Measurements from ENCODE around the gene CWC22. TPM values are rescaled to one million over a fixed set of nuclear protein-coding genes. Genes with fewer than 3 reads are reported as not detected.
"Not testable (repeated sequence)": the region's sequence is repeated elsewhere in the genome, so short reads cannot be mapped to it uniquely, and the experiment has no call there.

Gene CWC22
- total RNA-seq, 2 experiments from 2014 or later = 19.9 to 21.3 TPM

DNA sequence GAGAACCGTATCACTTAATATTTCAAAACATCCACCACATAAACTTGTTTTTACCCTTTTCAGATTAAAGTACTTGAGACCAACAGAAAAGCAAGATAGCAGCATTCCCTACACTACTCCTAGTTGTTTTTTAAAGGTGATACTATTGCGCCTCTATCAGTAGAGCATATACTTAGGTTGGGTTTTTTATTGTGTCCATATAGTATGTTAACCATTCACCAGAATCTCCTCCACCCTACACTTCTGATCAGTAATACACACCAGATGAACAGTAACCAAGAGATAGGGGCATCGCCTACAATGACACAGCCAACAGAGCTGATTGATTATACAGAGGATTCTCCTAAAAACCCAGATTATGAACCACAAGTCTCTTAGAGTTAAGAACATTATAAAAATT lies 75.6 kb downstream of the CWC22 start:
- Mint-ChIP-seq H3K4me1 (no peaks in the 10 kb centered on the region), H3K27me3 (no peaks in the 10 kb centered on the region), H3K9me3 (peaks cover 20% of the 10 kb centered on the region), H3K4me3 (no peak overlapping the region), H3K27ac (no peak overlapping the region), H3K36me3 (ENCODE audit: low read depth) (no peaks in the 10 kb centered on the region)
- POLR2A ChIA-PET = no interaction called here
- DNase-seq = no peak
- CTCF ChIA-PET = no interaction called here

DNA sequence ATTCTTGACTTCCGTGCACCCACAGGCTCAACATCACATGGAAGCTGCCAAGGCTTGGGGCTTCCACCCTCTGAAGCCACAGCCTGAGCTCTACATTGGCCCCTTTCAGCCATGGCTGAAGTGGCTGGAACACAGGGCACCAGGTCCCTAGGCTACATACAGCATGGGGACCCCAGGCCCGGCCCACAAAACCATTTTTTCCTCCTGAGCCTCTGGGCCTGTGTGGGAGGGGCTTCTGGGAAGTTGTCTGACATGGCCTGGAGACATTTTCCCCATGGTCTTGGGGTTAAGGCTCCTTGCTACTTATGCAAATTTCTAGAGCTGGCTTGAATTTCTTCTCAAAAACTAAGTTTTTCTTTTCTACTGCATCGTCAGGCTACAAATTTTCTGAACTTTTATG lies 77.1 kb downstream of the CWC22 start:
- DNase-seq; H3K4me3 Mint-ChIP-seq; POLR2A ChIA-PET; H3K4me1 Mint-ChIP-seq; CTCF ChIA-PET; H3K36me3 Mint-ChIP-seq (ENCODE audit: low read depth); H3K27ac Mint-ChIP-seq; H3K27me3 Mint-ChIP-seq: not testable (repeated sequence)
- H3K9me3 Mint-ChIP-seq = peaks cover 20% of the 10 kb centered on the region

GRCh38 chr2:179927041-179927440 lies 80.1 kb downstream of the CWC22 start:
- H3K4me3 Mint-ChIP-seq = no peak overlapping the region
- H3K27me3 Mint-ChIP-seq = no peaks in the 10 kb centered on the region
- H3K4me1 Mint-ChIP-seq = no peaks in the 10 kb centered on the region
- ChIA-PET POLR2A (no interaction called here), CTCF (no interaction called here)
- H3K36me3 Mint-ChIP-seq (ENCODE audit: low read depth) = no peaks in the 10 kb centered on the region
- peaks cover 17% of the 10 kb centered on the region for H3K9me3 Mint-ChIP-seq
- no peak overlapping the region for H3K27ac Mint-ChIP-seq
- DNase-seq = no peak

- CTCF ChIA-PET = no interaction called here
- no peak overlapping the region for H3K4me3 Mint-ChIP-seq
- no peaks in the 10 kb centered on the region for H3K27me3 Mint-ChIP-seq
- no peak for DNase-seq
- H3K36me3 Mint-ChIP-seq (ENCODE audit: low read depth) = no peaks in the 10 kb centered on the region
- POLR2A ChIA-PET = no interaction called here
- H3K9me3 Mint-ChIP-seq = peaks cover 14% of the 10 kb centered on the region
- no peak overlapping the region for H3K27ac Mint-ChIP-seq
- H3K4me1 Mint-ChIP-seq = no peaks in the 10 kb centered on the region
These were observed 81.4 kb downstream of the CWC22 start for GRCh38 chr2:179925713-179926112.

GRCh38 chr2:179917272-179917671 lies 89.8 kb downstream of the CWC22 start:
- ChIA-PET CTCF (no interaction called here), POLR2A (no interaction called here)
- no peaks in the 10 kb centered on the region for H3K9me3 Mint-ChIP-seq
- no peaks in the 10 kb centered on the region for H3K4me1 Mint-ChIP-seq
- H3K4me3 Mint-ChIP-seq = no peak overlapping the region
- no peak overlapping the region for H3K27ac Mint-ChIP-seq
- H3K27me3 Mint-ChIP-seq = peaks cover 2% of the 10 kb centered on the region
- no peaks in the 10 kb centered on the region for H3K36me3 Mint-ChIP-seq (ENCODE audit: low read depth)
- no peak for DNase-seq

DNA sequence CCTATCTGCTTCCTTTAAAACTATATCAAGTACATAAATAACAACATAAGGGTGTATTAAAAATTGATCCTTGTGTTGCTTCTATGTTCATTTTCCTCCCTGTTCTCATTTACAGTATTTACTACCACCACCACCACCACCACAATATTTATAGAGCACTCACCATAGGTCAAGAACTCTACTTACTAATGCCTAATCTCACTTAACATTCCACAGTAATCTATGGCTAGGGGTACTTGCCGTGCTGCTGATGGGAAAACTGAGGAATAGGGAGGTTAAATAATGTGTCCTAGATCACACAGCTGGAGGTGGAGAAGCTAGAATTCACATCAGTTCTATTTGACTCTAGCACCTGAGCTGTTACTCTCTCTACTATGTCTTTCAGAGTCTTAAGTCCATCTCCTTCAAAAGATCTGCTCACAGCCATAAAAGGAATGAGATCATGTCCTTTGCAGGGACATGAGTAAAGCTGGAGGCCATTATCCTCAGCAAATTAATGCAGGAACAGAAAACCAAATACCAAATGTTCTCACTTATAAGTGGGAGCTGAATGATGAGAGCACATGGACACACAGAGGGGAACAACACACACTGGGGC lies 91.6 kb downstream of the CWC22 start:
- Mint-ChIP-seq H3K9me3 (no peaks in the 10 kb centered on the region), H3K4me1 (no peaks in the 10 kb centered on the region), H3K4me3 (no peak overlapping the region), H3K27me3 (peaks cover 2% of the 10 kb centered on the region), H3K27ac (no peak overlapping the region), H3K36me3 (ENCODE audit: low read depth) (no peaks in the 10 kb centered on the region)
- DNase-seq = no peak
- POLR2A ChIA-PET = no interaction called here
- CTCF ChIA-PET = no interaction called here

- H3K9me3 Mint-ChIP-seq = no peaks in the 10 kb centered on the region
- H3K27me3 Mint-ChIP-seq = peaks cover 2% of the 10 kb centered on the region
- H3K4me3 Mint-ChIP-seq = no peak overlapping the region
- ChIA-PET POLR2A (no interaction called here), CTCF (interaction anchor here (0.6 kb wide), 1 partner anchor 296 kb away, joined by 4 read pairs; no protein-coding TSS in a partner anchor)
- DNase-seq = no peak
- no peak overlapping the region for H3K27ac Mint-ChIP-seq
- no peaks in the 10 kb centered on the region for H3K36me3 Mint-ChIP-seq (ENCODE audit: low read depth)
- H3K4me1 Mint-ChIP-seq = no peaks in the 10 kb centered on the region
These were observed 93.3 kb downstream of the CWC22 start for GRCh38 chr2:179913809-179914208.

GRCh38 chr2:179911569-179911968 lies 95.5 kb downstream of the CWC22 start:
- no peak overlapping the region for H3K4me3 Mint-ChIP-seq
- H3K27me3 Mint-ChIP-seq = peaks cover 2% of the 10 kb centered on the region
- CTCF ChIA-PET = no interaction called here
- POLR2A ChIA-PET = no interaction called here
- DNase-seq = no peak
- no peaks in the 10 kb centered on the region for H3K4me1 Mint-ChIP-seq
- H3K36me3 Mint-ChIP-seq (ENCODE audit: low read depth) = no peaks in the 10 kb centered on the region
- H3K27ac Mint-ChIP-seq = no peak overlapping the region
- H3K9me3 Mint-ChIP-seq = no peaks in the 10 kb centered on the region

DNA sequence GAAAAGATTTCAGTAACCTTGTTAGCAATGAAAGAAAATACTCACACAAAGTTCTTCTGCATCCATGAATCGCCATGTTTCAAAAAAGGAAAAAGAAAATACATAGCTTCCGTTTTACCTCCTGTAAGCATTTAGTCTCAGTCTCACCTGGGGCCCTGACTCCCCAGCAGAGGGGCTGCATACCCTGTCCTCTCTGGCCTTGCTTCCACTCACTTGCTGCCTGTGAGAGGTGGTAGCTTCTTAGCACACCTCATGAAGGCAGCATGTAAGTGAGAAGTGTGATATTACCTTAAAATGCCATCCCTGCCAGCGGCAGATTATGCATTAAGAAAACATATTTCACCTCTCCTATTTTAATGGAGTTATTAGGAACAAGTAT lies 96.4 kb downstream of the CWC22 start:
- peaks cover 2% of the 10 kb centered on the region for H3K27me3 Mint-ChIP-seq
- no peak overlapping the region for H3K4me3 Mint-ChIP-seq
- H3K9me3 Mint-ChIP-seq = no peaks in the 10 kb centered on the region
- no peak overlapping the region for H3K27ac Mint-ChIP-seq
- ChIA-PET CTCF (no interaction called here), POLR2A (no interaction called here)
- H3K36me3 Mint-ChIP-seq (ENCODE audit: low read depth) = no peaks in the 10 kb centered on the region
- no peak for DNase-seq
- no peaks in the 10 kb centered on the region for H3K4me1 Mint-ChIP-seq

GRCh38 chr2:179909845-179910734 lies 97.0 kb downstream of the CWC22 start:
- no peaks in the 10 kb centered on the region for H3K4me1 Mint-ChIP-seq

GRCh38 chr2:179900655-179901054 lies 106.4 kb downstream of the CWC22 start:
- peaks cover 2% of the 10 kb centered on the region for H3K27me3 Mint-ChIP-seq
- H3K27ac Mint-ChIP-seq = no peak overlapping the region
- H3K36me3 Mint-ChIP-seq (ENCODE audit: low read depth) = no peaks in the 10 kb centered on the region
- no peak overlapping the region for H3K4me3 Mint-ChIP-seq
- H3K9me3 Mint-ChIP-seq = no peaks in the 10 kb centered on the region
- ChIA-PET CTCF (no interaction called here), POLR2A (no interaction called here)
- H3K4me1 Mint-ChIP-seq = no peaks in the 10 kb centered on the region
- no peak for DNase-seq

More at GRCh38 chr2:179909845-179910734, 97.0 kb downstream of the CWC22 start:
- H3K27ac Mint-ChIP-seq = no peak overlapping the region
- H3K36me3 Mint-ChIP-seq (ENCODE audit: low read depth) = no peaks in the 10 kb centered on the region
- DNase-seq = no peak
- no peaks in the 10 kb centered on the region for H3K9me3 Mint-ChIP-seq
- POLR2A ChIA-PET = no interaction called here
- H3K4me3 Mint-ChIP-seq = no peak overlapping the region
- CTCF ChIA-PET = no interaction called here
- peaks cover 2% of the 10 kb centered on the region for H3K27me3 Mint-ChIP-seq

- no peak overlapping the region for H3K27ac Mint-ChIP-seq
- H3K36me3 Mint-ChIP-seq (ENCODE audit: low read depth) = no peaks in the 10 kb centered on the region
- no peak for DNase-seq
- H3K9me3 Mint-ChIP-seq = no peaks in the 10 kb centered on the region
- POLR2A ChIA-PET = no interaction called here
- CTCF ChIA-PET = interaction anchor here (2.1 kb wide), 1 partner anchor 9 kb away, joined by 5 read pairs; no protein-coding TSS in a partner anchor
- H3K4me1 Mint-ChIP-seq = no peaks in the 10 kb centered on the region
- H3K4me3 Mint-ChIP-seq = no peak overlapping the region
- peaks cover under 1% of the 10 kb centered on the region for H3K27me3 Mint-ChIP-seq
These were observed 107.4 kb downstream of the CWC22 start for GRCh38 chr2:179899666-179900065.

GRCh38 chr2:179898873-179899272 lies 108.2 kb downstream of the CWC22 start:
- H3K9me3 Mint-ChIP-seq = no peaks in the 10 kb centered on the region
- H3K36me3 Mint-ChIP-seq (ENCODE audit: low read depth) = no peaks in the 10 kb centered on the region
- no peaks in the 10 kb centered on the region for H3K4me1 Mint-ChIP-seq
- POLR2A ChIA-PET = no interaction called here
- no peaks in the 10 kb centered on the region for H3K27me3 Mint-ChIP-seq
- no peak for DNase-seq
- CTCF ChIA-PET = interaction anchor here (2.1 kb wide), 1 partner anchor 8 kb away, joined by 5 read pairs; no protein-coding TSS in a partner anchor
- H3K27ac Mint-ChIP-seq = no peak overlapping the region
- no peak overlapping the region for H3K4me3 Mint-ChIP-seq
